Kidney tubule cell (primary cell): ENCODE data around the gene EDRF1.
A peak's percentile ranks its signal among the peaks of the same experiment; 100 is the strongest.
"Not testable (repeated sequence)": the region's sequence is repeated elsewhere in the genome, so short reads cannot be mapped to it uniquely, and the experiment has no call there.

Source experiments
- DNase-seq: peaks from one replicate; pipeline ENCODE4 v3.0.0-alpha.2; 2018; ENCODE audit warnings: low spot score

Gene EDRF1

GRCh38 chr10:125719173-125720001 is at the start of gene EDRF1:
EDRF1 (plus strand) TSS chr10:125719709; CDS start chr10:125719808, 99 bp downstream.
- peak; percentile 99 for DNase-seq

GRCh38 chr10:125672884-125673283 is 46.6 kb upstream of the EDRF1 start:
- DNase-seq, result no peak

GRCh38 chr10:125679436-125679835 is 40.1 kb upstream of the EDRF1 start:
- DNase-seq, result no peak

- DNase-seq, result no peak
Observed at GRCh38 chr10:125683063-125683462, 36.4 kb upstream of the EDRF1 start, which contains the start of gene TEX36. TEX36 (minus strand) TSS chr10:125683163; CDS start chr10:125682989, 174 bp downstream.

- no peak for DNase-seq
Observed at GRCh38 chr10:125683821-125684220, 35.7 kb upstream of the EDRF1 start.

GRCh38 chr10:125684581-125684980 is 34.9 kb upstream of the EDRF1 start:
- no peak for DNase-seq

- DNase-seq, result no peak
Observed at GRCh38 chr10:125687507-125688185, 31.9 kb upstream of the EDRF1 start.

GRCh38 chr10:125689955-125690569 is 29.4 kb upstream of the EDRF1 start:
- DNase-seq, result no peak

GRCh38 chr10:125691160-125691981 is 28.1 kb upstream of the EDRF1 start:
- DNase-seq, result peak; percentile 96

GRCh38 chr10:125692196-125692595 is 27.3 kb upstream of the EDRF1 start:
- DNase-seq, result no peak

GRCh38 chr10:125692601-125693523 is 26.6 kb upstream of the EDRF1 start:
- DNase-seq, result peak; percentile 46

GRCh38 chr10:125693524-125693847 is 26.0 kb upstream of the EDRF1 start:
- DNase-seq, result no peak

GRCh38 chr10:125694883-125695282 is 24.6 kb upstream of the EDRF1 start:
- DNase-seq, result peak; percentile 31

- DNase-seq, result not testable (repeated sequence)
Observed at GRCh38 chr10:125696884-125697283, 22.6 kb upstream of the EDRF1 start.

- no peak for DNase-seq
Observed at GRCh38 chr10:125698481-125698998, 21.0 kb upstream of the EDRF1 start.

GRCh38 chr10:125699562-125700143 is 19.9 kb upstream of the EDRF1 start:
- DNase-seq, result no peak

GRCh38 chr10:125700355-125700911 is 19.1 kb upstream of the EDRF1 start:
- no peak for DNase-seq

GRCh38 chr10:125707541-125708468 is 11.7 kb upstream of the EDRF1 start:
- DNase-seq, result peak; percentile 77

- no peak for DNase-seq
Observed at GRCh38 chr10:125708971-125709503, 10.5 kb upstream of the EDRF1 start.
